GM19438 (cell line): Measurements from ENCODE around the gene HNRNPH1.
A peak's percentile ranks its signal among the peaks of the same experiment; 100 is the strongest.
"Not testable (repeated sequence)": the region's sequence is repeated elsewhere in the genome, so short reads cannot be mapped to it uniquely, and the experiment has no call there.

ENCODE experiments used
- ATAC-seq: cut with Tn5 transposase; IDR thresholded peaks from one replicate; pipeline ENCODE4 v1.9.1; 2021; ENCODE audit warnings: low read depth; ENCODE audit not compliant: unreplicated experiment

HNRNPH1 gene, protein sequence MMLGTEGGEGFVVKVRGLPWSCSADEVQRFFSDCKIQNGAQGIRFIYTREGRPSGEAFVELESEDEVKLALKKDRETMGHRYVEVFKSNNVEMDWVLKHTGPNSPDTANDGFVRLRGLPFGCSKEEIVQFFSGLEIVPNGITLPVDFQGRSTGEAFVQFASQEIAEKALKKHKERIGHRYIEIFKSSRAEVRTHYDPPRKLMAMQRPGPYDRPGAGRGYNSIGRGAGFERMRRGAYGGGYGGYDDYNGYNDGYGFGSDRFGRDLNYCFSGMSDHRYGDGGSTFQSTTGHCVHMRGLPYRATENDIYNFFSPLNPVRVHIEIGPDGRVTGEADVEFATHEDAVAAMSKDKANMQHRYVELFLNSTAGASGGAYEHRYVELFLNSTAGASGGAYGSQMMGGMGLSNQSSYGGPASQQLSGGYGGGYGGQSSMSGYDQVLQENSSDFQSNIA

DNA sequence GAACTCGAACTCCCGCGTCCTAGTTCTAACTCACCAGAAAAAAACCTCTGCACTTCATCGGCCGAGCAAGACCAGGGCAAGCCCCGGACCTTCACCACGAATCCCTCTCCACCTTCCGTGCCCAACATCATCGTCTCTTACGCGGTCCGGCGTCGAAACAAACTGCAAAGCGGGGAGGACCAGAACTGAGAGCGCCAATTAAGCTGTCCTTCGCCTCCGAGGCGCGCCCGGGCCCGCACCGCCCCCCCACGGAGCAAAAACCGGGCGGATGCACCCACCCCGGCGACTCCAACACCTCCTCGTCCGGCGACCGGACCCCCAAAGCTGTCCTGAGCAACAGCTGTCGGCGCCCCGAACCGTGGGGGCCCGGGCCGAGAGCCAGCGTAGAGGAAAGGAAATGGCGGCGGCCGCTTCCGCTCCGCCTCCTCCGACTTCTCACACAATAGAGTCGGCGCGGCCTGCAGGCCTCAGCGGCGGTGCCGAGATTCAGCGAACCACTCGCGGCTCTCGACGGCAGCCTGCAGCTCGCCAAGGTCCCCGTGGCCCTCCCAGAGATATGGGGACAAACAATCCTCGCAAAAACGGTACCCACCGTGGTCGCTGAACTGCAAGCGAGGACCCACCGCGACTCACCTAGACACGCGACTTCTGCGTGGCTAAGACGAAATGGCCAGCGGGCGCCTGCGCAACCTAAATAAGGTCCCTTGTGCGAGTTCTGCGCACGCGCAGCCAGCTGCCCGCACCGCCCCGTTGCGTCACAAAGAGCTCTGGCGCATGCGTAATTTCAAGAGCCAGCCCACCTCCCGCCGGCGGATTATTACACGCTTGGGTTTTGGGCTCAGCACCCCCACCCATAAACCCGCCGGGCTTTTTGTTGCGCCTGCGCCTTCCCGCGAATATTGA is at the start of gene HNRNPH1:
Gene HNRNPH1 (minus strand): TSS at position 669 of the 903 bp plus-strand sequence. CDS start 538 bp downstream, at position 131.
- ATAC-seq: peak; percentile 60

DNA sequence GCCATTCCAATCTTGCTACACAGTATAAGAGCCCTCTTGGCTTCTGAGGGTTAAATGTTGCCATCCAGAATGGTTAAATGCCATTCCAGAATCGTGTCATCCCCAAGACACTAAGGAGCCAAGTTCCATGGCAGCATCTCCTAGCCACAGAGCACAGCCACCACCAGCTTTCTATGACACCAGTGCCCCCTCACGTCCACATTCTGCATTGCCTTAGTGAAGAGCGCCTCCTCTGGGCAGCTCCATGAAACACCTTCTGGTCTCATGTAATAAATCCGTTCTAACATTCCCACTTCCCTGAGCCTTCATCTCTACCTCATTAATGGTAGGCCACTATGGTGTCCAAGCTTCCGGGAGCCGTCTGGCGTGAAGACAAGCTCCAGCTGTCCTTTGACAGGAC is 44.9 kb upstream of the HNRNPH1 start:
- no peak for ATAC-seq

DNA sequence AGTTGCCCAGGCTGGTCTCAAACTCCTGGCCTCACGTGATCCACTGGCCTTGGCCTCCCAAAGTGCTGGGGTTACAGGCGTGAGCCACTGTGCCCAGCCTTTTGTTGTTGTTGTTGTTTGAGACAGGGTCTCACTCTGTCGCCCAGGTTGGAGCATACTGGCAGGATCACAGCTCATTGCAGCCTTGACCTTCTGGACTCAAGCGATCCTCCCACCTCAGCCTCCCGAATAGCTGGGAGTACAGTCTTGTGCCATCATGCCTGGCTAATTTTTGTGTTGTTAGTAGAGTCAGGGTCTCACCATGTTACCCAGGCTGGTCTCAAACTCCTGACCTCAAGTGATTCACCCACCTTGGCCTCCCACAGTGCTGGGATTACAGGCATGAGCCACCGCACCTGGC is 38.2 kb upstream of the HNRNPH1 start:
- not testable (repeated sequence) for ATAC-seq

DNA sequence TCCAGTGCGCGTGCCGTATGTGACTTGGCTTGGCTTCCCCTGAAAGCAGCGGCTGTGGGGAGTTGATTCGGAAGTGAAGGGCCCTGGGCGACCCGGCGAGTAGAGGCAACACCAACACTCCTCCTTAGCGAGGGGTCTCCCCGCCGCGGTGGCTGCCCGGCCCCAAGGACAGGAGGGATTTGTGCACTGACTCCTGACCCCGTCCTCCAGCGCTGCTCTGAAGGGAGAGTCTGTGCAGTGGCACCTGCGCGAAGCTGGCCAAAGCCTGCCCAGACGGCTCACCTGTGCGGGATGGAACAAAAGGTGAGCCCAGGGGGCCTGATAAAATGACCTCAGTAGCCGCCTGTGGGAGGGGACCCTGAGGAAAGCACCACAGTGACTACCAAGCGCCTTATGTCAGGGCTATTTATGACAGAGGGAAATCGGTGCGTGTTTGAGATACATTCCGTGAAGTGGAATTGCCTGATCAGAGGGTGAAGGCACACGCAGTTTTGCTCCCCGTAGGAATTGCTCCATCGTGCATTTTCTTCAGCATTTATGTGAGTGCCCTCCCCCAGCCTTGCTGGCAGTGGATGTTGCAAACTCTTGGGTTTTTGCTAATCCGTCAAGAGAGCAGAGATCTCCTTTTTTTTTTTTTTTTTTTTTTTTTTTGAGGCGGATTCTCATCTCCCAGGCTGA is 34.8 kb upstream of the HNRNPH1 start:
- ATAC-seq: peak; percentile 61

DNA sequence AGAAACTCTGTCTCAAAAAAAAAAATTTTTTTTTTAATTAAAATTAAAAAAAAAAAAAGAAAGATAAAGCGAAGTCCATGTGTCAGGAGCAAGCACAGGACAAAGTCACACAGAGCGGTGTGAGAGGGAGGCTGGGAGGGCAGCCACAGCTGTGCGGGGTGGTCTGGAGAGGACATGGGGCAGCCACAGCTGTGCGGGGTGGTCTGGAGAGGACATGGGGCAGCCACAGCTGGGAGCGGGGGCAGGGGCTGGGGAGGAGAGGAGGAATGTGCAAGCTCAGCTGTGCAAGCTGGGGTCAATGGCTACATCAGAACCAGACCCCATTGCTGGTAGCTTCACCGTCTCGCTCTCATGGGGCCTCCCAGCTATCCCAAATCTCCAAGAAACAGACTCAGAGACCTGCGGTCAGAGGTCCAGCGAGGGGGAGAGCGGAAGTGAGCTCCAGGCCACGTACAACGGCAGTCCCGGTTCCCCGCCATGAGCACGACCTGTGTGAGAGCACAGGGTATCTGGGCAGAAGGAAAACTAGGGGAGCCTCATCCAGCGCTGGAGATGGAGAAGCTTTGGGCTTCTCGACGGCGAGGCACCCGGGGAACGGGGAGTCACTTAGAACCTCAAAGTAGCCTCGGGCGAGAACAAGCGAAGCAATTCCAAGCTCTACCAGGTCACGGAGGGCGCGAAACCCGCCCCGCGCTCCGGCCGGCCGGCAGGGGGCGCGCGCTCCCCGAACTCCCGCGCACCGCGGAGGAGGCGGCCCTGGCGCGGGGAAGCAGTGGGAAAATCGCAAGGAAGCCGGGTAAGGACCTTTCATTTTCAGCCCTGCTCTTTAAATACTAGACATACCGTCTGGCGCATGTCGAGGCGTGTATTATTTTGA is 34.1 kb upstream of the HNRNPH1 start:
- ATAC-seq: peak; percentile 87

DNA sequence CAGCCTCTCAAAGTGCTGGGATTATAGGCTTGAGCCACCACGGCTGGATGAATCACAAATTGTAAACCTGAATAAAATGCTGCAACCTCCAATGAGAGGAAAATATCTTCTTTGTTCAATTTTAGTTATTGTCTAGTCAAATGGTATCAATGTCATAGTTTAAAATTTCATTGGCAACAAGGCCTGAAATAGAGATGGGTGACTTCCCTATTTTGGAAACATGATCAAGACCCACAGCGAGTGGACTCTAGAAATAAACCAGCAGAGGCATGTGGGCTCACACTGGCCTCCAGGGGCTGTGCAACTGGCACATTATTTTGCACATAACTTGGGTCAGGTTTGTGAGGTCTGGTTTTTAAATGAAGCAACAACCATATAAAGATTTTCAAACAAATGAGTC is 29.7 kb upstream of the HNRNPH1 start:
- not testable (repeated sequence) for ATAC-seq

DNA sequence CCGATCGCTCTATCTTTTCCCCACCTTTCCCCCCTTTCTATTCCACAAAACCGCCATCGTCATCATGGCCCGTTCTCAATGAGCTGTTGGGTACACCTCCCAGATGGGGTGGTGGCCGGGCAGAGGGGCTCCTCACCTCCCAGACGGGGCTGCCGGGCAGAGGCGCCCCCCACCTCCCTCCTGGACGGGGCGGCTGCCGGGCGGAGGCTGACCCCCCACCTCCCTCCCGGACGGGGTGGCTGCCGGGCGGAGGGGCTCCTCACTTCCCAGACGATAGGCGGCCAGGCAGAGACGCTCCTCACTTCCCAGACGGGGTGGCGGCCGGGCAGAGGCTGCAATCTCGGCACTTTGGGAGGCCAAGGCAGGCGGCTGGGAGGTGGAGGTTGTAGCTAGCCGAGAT is 26.8 kb upstream of the HNRNPH1 start:
- not testable (repeated sequence) for ATAC-seq

DNA sequence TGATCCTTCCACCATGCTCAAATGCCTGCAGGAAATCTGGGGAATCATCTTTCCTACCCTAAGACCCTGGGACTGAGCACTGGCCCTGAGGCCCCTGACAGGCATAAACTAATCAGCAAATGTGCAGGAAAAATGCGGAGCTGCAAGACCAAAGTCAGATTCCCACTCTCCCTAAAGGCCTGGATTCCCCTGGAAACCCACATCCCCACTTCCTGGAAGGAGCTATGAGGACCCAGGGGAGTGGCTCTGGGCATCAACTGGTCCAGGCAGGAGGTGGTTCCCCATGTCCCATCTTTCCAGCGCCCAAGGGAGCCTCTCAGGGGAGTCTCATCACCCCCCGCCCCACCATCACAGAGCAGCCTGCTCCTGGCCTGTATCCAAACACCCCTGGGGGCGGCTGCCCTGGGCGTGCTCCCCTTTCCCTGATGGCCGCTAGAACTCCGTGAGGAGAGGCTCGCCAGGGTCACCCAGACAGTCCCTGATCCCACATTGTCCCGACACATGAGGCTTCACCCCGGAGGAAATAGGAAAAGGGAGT is 25.8 kb upstream of the HNRNPH1 start:
- ATAC-seq: not testable (repeated sequence)

DNA sequence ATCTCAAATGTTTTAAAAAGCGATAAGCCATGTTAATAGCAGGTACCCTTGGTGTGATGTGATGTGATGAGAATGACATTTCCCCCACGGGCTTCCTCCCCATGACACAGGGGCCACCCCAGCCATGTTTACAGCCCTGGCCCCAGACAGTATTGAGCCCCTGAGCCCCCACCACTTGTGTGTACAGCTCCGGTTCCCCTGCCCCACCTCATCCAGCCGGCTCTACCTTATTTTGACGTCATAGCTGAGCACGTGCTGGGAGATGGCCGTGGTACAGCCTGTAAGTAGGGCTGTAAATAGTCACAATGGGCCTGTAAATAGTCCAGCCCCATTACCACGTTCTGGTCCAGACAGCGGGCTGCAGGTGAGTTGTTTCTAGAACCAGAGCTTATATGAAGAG is 24.9 kb upstream of the HNRNPH1 start:
- ATAC-seq: no peak

DNA sequence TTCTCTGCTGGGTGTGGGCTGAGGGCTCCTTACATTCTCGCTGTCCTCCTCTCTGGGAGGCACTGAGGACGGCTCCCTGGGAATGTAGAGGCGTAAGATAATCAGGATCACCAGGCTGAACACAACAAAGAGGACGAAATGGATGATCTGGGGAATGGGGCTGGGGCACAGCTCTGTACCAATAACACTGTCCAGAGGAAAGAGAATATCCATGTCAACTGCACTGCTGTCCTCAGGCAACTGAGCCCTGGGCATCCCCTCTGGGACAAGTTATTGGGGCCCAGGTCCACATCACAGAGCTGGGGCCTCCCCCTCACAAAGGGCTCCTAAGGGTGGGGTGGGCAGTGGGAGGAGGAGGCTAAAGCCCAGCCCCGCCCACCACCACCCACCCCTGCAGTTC is 21.3 kb upstream of the HNRNPH1 start:
- not testable (repeated sequence) for ATAC-seq

DNA sequence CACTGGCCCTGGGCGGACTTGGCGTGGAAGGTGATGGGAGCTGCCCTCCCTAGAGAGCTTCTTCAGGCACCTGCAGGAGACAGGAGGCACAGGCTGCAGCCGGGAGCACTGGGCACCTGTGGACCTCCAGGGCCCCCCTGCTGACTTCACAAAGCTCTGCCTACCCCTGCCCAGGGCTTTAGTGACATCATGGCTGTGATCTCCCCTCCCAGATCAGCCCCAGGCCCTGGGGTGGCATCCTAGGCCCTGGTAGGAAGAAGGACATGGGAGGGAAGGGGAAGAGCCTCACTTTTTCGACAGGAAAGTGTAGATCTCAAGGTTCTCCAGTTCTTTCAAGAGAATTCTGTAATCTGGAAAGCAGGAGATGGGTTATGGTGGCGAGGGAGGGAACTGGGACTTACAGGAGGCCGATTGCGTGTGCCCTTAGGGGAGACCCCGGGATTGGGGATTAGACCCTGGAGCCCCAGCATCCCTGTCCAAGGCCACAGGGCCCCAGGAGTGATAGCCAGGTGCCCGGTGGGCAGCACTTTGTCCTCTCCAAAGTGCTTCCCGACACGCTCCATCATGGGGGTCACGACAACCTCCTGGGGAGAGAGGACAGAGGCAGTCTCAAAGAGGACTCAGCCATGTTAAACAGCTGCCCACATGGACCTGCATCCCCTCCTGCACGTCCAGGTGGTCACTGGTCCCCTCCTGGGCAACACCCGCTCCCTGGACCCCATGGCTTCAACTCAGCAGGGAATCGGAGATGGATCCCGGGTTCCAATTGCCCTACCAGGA is 19.9 kb upstream of the HNRNPH1 start:
- not testable (repeated sequence) for ATAC-seq

DNA sequence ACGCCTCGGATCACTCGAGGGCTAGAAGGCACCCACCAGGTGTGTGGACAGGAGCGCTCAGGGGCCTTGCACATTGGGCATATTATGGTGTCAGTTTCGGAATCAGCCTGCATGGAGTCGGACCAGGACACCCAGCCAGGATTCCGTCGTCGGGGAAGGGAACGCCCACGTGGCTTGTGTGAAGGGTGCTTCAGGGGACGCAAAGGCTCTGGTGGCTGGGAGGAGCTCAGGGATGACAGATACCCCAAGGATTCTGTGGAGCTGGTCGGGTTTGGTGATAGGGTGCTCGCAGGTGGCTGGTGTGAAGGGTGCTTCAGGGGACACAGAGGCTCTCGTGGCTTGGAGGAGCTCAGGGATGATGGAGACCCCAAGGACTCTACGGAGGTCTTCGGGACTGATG is 19.2 kb upstream of the HNRNPH1 start:
- not testable (repeated sequence) for ATAC-seq

DNA sequence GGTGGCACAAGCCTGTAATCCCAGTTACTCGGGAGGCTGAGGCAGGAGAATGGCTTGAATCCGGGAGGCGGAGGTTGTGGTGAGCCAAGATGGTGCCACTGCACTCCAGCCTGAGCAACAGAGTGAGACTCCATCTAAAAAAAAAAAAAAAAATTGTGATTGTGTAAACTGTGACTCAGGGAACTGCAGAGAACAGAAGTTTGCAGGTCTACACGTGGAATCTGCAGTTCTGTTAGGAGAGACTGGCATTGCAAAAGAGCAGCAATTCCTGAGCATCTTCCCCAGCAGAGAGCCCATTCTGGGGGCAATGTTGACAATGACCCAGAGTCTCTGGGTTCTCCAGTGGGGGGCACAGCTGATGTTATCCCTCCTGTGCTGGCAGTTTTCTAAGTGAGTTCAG is 18.3 kb upstream of the HNRNPH1 start:
- not testable (repeated sequence) for ATAC-seq

DNA sequence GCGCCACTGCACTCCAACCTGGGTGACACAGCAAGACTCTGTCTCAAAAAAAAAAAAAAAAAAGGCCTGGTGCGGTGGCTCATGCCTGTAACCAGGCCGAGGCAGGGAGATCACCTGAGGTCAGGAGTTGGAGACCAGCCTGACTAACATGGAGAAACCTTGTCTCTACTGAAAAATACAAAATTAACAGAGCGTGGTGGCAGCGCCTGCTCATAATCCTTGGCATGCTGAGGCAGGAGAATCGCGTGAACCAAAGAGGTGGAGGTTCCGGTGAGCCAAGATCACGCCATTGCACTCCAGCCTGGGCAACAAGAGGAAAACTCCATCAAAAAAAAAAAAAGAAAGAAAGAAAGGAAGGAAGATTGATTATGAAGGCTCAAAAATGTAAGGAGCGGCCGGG is 15.8 kb upstream of the HNRNPH1 start:
- ATAC-seq: not testable (repeated sequence)

DNA sequence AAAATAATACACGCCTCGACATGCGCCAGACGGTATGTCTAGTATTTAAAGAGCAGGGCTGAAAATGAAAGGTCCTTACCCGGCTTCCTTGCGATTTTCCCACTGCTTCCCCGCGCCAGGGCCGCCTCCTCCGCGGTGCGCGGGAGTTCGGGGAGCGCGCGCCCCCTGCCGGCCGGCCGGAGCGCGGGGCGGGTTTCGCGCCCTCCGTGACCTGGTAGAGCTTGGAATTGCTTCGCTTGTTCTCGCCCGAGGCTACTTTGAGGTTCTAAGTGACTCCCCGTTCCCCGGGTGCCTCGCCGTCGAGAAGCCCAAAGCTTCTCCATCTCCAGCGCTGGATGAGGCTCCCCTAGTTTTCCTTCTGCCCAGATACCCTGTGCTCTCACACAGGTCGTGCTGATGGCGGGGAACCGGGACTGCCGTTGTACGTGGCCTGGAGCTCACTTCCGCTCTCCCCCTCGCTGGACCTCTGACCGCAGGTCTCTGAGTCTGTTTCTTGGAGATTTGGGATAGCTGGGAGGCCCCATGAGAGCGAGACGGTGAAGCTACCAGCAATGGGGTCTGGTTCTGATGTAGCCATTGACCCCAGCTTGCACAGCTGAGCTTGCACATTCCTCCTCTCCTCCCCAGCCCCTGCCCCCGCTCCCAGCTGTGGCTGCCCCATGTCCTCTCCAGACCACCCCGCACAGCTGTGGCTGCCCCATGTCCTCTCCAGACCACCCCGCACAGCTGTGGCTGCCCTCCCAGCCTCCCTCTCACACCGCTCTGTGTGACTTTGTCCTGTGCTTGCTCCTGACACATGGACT is 11.1 kb upstream of the HNRNPH1 start:
- ATAC-seq: peak; percentile 91

DNA sequence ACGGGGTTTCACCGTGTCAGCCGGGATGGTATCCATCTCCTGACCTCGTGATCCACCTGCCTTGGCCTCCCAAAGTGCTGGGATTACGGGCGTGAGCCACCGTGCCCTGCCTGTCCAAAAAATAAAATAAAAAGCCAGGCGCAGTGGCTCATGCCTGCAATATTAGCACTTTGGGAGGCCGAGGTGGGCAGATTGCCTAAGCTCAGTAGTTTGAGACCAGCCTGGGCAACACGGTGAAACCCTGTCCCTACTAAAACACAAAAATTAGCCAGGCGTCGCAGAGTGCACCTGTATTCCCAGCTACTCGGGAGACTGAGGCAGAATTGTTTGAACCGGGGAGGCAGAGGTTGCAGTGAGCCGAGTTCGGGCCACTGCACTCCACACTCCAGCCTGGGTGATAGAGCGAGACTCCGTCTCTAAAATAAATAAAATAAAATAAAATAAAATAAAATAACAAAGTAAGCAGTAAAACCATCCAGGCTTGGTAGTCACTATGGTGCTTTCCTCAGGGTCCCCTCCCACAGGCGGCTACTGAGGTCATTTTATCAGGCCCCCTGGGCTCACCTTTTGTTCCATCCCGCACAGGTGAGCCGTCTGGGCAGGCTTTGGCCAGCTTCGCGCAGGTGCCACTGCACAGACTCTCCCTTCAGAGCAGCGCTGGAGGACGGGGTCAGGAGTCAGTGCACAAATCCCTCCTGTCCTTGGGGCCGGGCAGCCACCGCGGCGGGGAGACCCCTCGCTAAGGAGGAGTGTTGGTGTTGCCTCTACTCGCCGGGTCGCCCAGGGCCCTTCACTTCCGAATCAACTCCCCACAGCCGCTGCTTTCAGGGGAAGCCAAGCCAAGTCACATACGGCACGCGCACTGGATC is 10.3 kb upstream of the HNRNPH1 start:
- peak; percentile 57 for ATAC-seq

DNA sequence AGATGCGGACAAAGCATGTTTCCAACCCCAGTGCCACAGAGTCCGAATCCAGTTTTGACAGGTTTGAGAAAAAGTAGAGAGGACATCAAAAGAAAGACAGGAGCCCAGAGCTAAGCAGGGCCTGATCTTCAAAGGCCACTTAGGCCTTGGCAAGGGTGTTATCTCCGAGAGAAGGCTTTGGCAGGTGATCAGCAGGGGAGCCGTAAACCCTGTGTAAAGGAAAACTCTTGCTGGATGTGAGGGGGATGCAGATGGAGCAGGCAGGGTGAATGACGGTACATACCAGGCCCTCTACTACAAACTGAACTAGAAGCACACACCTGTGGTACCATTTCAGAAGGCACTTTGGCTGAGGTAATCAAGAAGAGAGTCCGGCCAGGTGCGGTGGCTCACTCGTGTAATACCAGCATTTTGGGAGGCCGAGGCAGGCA is 1.4 kb upstream of the HNRNPH1 start:
- ATAC-seq: no peak
